IMR-90 (cell line): ENCODE measurements around the gene TMEM269. TPM values are rescaled to one million over a fixed set of nuclear protein-coding genes. Genes with fewer than 3 reads are reported as not detected.

Experiments used
- ATAC-seq: fragments of 200-7000 bp; cut with Tn5 transposase; 2 replicates; pipeline ENCODE4 v1.9.1; 2020; ENCODE audit warnings: low read depth, mild to moderate bottlenecking, moderate library complexity
- BruUV-seq: library from RNA; stranded (reverse); fragments of 400-500 nt; replicated peaks from 2 replicates; lab custom pipeline; 2021; lab: Mats Ljungman, UMichigan
- CTCF ChIA-PET: fragments of 300-600 bp; formaldehyde crosslinking; extraction: SDS; loops from one replicate; lab custom pipeline; 2021; ENCODE audit warnings: antibody characterized with exemption; lab: Yijun Ruan, JAX
- POLR2A ChIA-PET: fragments of 300-600 bp; sonication (Branson Sonifier 250); formaldehyde crosslinking; loops from one replicate; lab custom pipeline; 2022; ENCODE audit warnings: antibody characterized with exemption; ENCODE audit not compliant: unreplicated experiment; lab: Charles Lee
- DNase-seq: peaks from one replicate; pipeline ENCODE4 v3.0.0; 2013
- H2AFZ ChIP-seq: replicated peaks from 2 replicates; pipeline ENCODE3; 2013; ENCODE audit warnings: low read length, mild to moderate bottlenecking; ENCODE audit not compliant: poor library complexity
- H2AK5ac ChIP-seq: 2 replicates; pipeline ENCODE4 v1.6.1; 2013; ENCODE audit warnings: low read depth, low read length, inconsistent platforms
- H2AK9ac ChIP-seq: replicated peaks from 2 replicates; pipeline ENCODE3; 2013; ENCODE audit warnings: mild to moderate bottlenecking, low read depth, low read length, moderate library complexity; ENCODE audit not compliant: poor library complexity
- H2BK120ac ChIP-seq: 2 replicates; pipeline ENCODE4 v1.6.1; 2013; ENCODE audit warnings: low read depth, low read length, inconsistent platforms
- H2BK15ac ChIP-seq: 3 replicates; pipeline ENCODE4 v1.6.1; 2013; ENCODE audit warnings: low read depth, low read length, inconsistent platforms
- H2BK20ac ChIP-seq: 2 replicates; pipeline ENCODE4 v1.6.1; 2013; ENCODE audit warnings: low read depth, mild to moderate bottlenecking, inconsistent platforms, low read length, moderate library complexity
- H2BK5ac ChIP-seq: 2 replicates; pipeline ENCODE4 v1.6.1; 2013; ENCODE audit warnings: mild to moderate bottlenecking, low read depth, low read length, inconsistent platforms; ENCODE audit not compliant: poor library complexity, severe bottlenecking
- H3K14ac ChIP-seq: replicated peaks from 2 replicates; pipeline ENCODE4 v1.6.1; 2013; ENCODE audit warnings: low read depth, low read length, inconsistent platforms
- H3K18ac ChIP-seq: 2 replicates; pipeline ENCODE4 v1.6.1; 2013; ENCODE audit warnings: low read depth, low read length, control low read depth
- H3K23ac ChIP-seq: 2 replicates; pipeline ENCODE4 v1.6.1; 2013; ENCODE audit warnings: low read depth, low read length, inconsistent platforms
- H3K27ac ChIP-seq: 2 replicates; pipeline ENCODE4 v1.5.1; 2013; ENCODE audit warnings: mild to moderate bottlenecking, control low read depth, low read length; ENCODE audit not compliant: insufficient read depth
- H3K27me3 ChIP-seq: 2 replicates; pipeline ENCODE4 v1.6.1; 2013; ENCODE audit warnings: low read length; ENCODE audit not compliant: control insufficient read depth, insufficient read depth
- H3K36me3 ChIP-seq: 2 replicates; pipeline ENCODE4 v1.6.1; 2013; ENCODE audit warnings: low read length, mixed read lengths; ENCODE audit not compliant: control insufficient read depth, insufficient read depth
- H3K4ac ChIP-seq: 2 replicates; pipeline ENCODE4 v1.6.1; 2013; ENCODE audit warnings: low read depth, low read length, inconsistent platforms
- H3K4me1 ChIP-seq: 2 replicates; pipeline ENCODE4 v1.6.1; 2013; ENCODE audit warnings: low read length, mixed read lengths; ENCODE audit not compliant: control insufficient read depth, insufficient read depth
- H3K4me2 ChIP-seq: 2 replicates; pipeline ENCODE4 v1.6.1; 2013; ENCODE audit warnings: low read depth, mild to moderate bottlenecking, control low read depth, low read length, moderate library complexity
- H3K4me3 ChIP-seq: 2 replicates; pipeline ENCODE4 v1.5.1; 2013; ENCODE audit warnings: low read depth, mild to moderate bottlenecking, control low read depth, low read length, moderate library complexity; ENCODE audit not compliant: insufficient read depth
- H3K56ac ChIP-seq: 2 replicates; pipeline ENCODE4 v1.6.1; 2013; ENCODE audit warnings: low read length, inconsistent platforms; ENCODE audit not compliant: insufficient read depth; ENCODE audit errors: extremely low read depth
- H3K79me1 ChIP-seq, 2 experiments: 2 replicates each; pipeline ENCODE4 v1.6.1; 2013; ENCODE audit warnings: low read length in 2 of 2, inconsistent platforms in 1 of 2, low read depth in 1 of 2
- H3K9ac ChIP-seq: 2 replicates; pipeline ENCODE4 v1.6.1; 2013; ENCODE audit warnings: low read depth, low read length, control low read depth
- H3K9me1 ChIP-seq: 2 replicates; pipeline ENCODE4 v1.6.1; 2013; ENCODE audit warnings: low read length, inconsistent platforms; ENCODE audit not compliant: insufficient read depth
- H3K9me3 ChIP-seq: 2 replicates; pipeline ENCODE4 v1.6.1; 2013; ENCODE audit warnings: low read length; ENCODE audit not compliant: control insufficient read depth, insufficient read depth
- H4K20me1 ChIP-seq: 2 replicates; pipeline ENCODE4 v1.6.1; 2013; ENCODE audit warnings: low read length, inconsistent platforms; ENCODE audit not compliant: insufficient read depth
- H4K5ac ChIP-seq: 2 replicates; pipeline ENCODE4 v1.6.1; 2013; ENCODE audit warnings: mild to moderate bottlenecking, low read depth, low read length, control low read depth
- H4K8ac ChIP-seq, 2 experiments: 2 replicates each; pipeline ENCODE4 v1.6.1; 2013; ENCODE audit warnings: low read depth in 2 of 2, low read length in 2 of 2, control low read depth in 1 of 2, inconsistent platforms in 1 of 2
- H4K91ac ChIP-seq: 2 replicates; pipeline ENCODE4 v1.6.1; 2013; ENCODE audit warnings: low read depth, low read length, inconsistent platforms; ENCODE audit not compliant: insufficient read depth
- BHLHE40 ChIP-seq: fragments of 150-350 bp; IDR thresholded peaks from 2 replicates; pipeline ENCODE4 v1.6.1; 2016; ENCODE audit warnings: mild to moderate bottlenecking, low read depth, low read length
- CEBPB ChIP-seq: IDR thresholded peaks from 2 replicates; pipeline ENCODE4 v1.6.1; 2012; ENCODE audit warnings: low read depth, low read length, improper control_type of control experiment
- CHD1 ChIP-seq: IDR thresholded peaks from 2 replicates; pipeline ENCODE4 v1.6.1; 2012; ENCODE audit warnings: low read depth, low read length, improper control_type of control experiment
- ELK1 ChIP-seq: fragments of 150-350 bp; IDR thresholded peaks from 2 replicates; pipeline ENCODE4 v1.6.1; 2016; ENCODE audit warnings: low read depth, mild to moderate bottlenecking, low read length, moderate library complexity, borderline replicate concordance
- FOS ChIP-seq: fragments of 150-350 bp; IDR thresholded peaks from 2 replicates; pipeline ENCODE4 v1.6.1; 2016; ENCODE audit warnings: low read depth, low read length
- MAFK ChIP-seq: IDR thresholded peaks from 2 replicates; pipeline ENCODE4 v1.6.1; 2012; ENCODE audit warnings: low read depth, low read length, improper control_type of control experiment
- MAZ ChIP-seq: IDR thresholded peaks from 2 replicates; pipeline ENCODE4 v1.6.1; 2012; ENCODE audit warnings: low read depth, mild to moderate bottlenecking, low read length, improper control_type of control experiment, moderate library complexity, borderline replicate concordance
- MXI1 ChIP-seq: IDR thresholded peaks from 2 replicates; pipeline ENCODE4 v1.6.1; 2012; ENCODE audit warnings: low read depth, mild to moderate bottlenecking, low read length, moderate library complexity, borderline replicate concordance
- NFE2L2 ChIP-seq: fragments of 150-350 bp; IDR thresholded peaks from 2 replicates; pipeline ENCODE4 v1.6.1; 2016; ENCODE audit warnings: low read depth, mild to moderate bottlenecking, low read length
- POLR2A ChIP-seq: IDR thresholded peaks from 2 replicates; pipeline ENCODE4 v1.6.1; 2012; ENCODE audit warnings: mild to moderate bottlenecking, low read depth, low read length
- RAD21 ChIP-seq: IDR thresholded peaks from 2 replicates; pipeline ENCODE4 v1.6.1; 2012; ENCODE audit warnings: low read length, improper control_type of control experiment
- RCOR1 ChIP-seq: IDR thresholded peaks from 2 replicates; pipeline ENCODE4 v1.6.1; 2012; ENCODE audit warnings: mild to moderate bottlenecking, low read length, improper control_type of control experiment; ENCODE audit not compliant: insufficient replicate concordance
- RFX5 ChIP-seq: IDR thresholded peaks from 2 replicates; pipeline ENCODE4 v1.8.0; 2012; ENCODE audit warnings: low read depth, mild to moderate bottlenecking, low read length, moderate library complexity
- SMC3 ChIP-seq: fragments of 150-350 bp; IDR thresholded peaks from 2 replicates; pipeline ENCODE4 v1.6.1; 2016; ENCODE audit warnings: low read depth, mild to moderate bottlenecking, antibody characterized with exemption, low read length, moderate library complexity
- USF2 ChIP-seq: fragments of 150-350 bp; IDR thresholded peaks from 2 replicates; pipeline ENCODE4 v1.6.1; 2017; ENCODE audit warnings: mild to moderate bottlenecking, antibody characterized with exemption, low read length, low read depth
- WGBS, 2 experiments: methylation state at CpG; one replicate each; pipeline versions ENCODE4 v1.1.5 to v1.1.7; 2013; ENCODE audit warnings: missing lambda C conversion rate in 2 of 2; ENCODE audit not compliant: insufficient read length in 1 of 2; ENCODE audit errors: extremely low coverage in 2 of 2; 5-methylcytosine and 5-hydroxymethylcytosine counted together
- dilution Hi-C: fragments of 300-500 bp; cut with HindIII; formaldehyde crosslinking; loops from one replicate; pipeline ENCODE4 v1.14.3; 2018; ENCODE audit warnings: low sequenced_read_pairs; ENCODE audit not compliant: unreplicated experiment
- in situ Hi-C: fragments of 300-500 bp; cut with MboI; formaldehyde crosslinking; loops from 3 replicates; pipeline ENCODE4 v1.14.3; 2019; ENCODE audit warnings: low sequenced_read_pairs, inconsistent platforms, mixed read lengths
- intact Hi-C: fragments of 100-400 bp; cut with micrococcal nuclease; formaldehyde crosslinking; loops from 2 replicates; pipeline ENCODE4 v1.10.0; 2022
- polyA plus RNA-seq, 3 experiments: library from polyadenylated mRNA; depleted of rRNA; stranded (reverse); fragments of >200 nt; gene quantifications; 2 replicates each; pipeline ENCODE4 v1.2.3, GENCODE V29; 2012; ENCODE audit warnings: low replicate concordance in 1 of 3
- total RNA-seq: library from RNA; depleted of rRNA; stranded (reverse); fragments of >200 nt; gene quantifications from 2 replicates; pipeline ENCODE4 v1.2.3, GENCODE V29; 2012
- TF ChIP-seq, protein P1 (sequence below): conservative IDR thresholded peaks from 2 replicates; pipeline ENCODE4 v1.5.1; 2012; ENCODE audit warnings: mild to moderate bottlenecking, low read depth, low read length, improper control_type of control experiment

TMEM269 gene
- total and polyA plus RNA-seq, 2 of the 4 experiments (the other 2 are of a cell fraction), result not detected

- ATAC-seq, result no peak
- Histone ChIP-seq H2BK120ac (no peak overlapping the region), H3K27me3 (no peaks in the 10 kb centered on the region), H3K23ac (no peak overlapping the region), H2BK20ac (no peak overlapping the region), H3K79me1 (peaks cover 18 to 33% of the 10 kb centered on the region in 2 experiments), H2BK5ac (no peak overlapping the region), H4K20me1 (no peaks in the 10 kb centered on the region), H3K9me1 (peaks cover 15% of the 10 kb centered on the region), H3K4me1 (peaks cover 4% of the 10 kb centered on the region; the same call in 1 of the 2 replicates), H2AK9ac (no peak overlapping the region), H3K4me3 (no peak overlapping the region), H4K5ac (no peak overlapping the region), H3K9me3 (peaks cover 11% of the 10 kb centered on the region), H4K91ac (no peak overlapping the region), H3K56ac (no peak overlapping the region), H3K9ac (no peak overlapping the region), H3K4me2 (no peak overlapping the region), H2BK15ac (no peak overlapping the region), H3K14ac (no peak overlapping the region), H2AK5ac (no peak overlapping the region), H3K27ac (no peak overlapping the region), H3K18ac (no peak overlapping the region), H4K8ac (no peak overlapping the region), H3K36me3 (peaks cover 15% of the 10 kb centered on the region), H2AFZ (no peak overlapping the region), H3K4ac (no peak overlapping the region)
- POLR2A ChIA-PET, result no interaction called here
- dilution Hi-C loops, result no loop called here
- DNase-seq, result no peak
- 96% methylated on average over 5 of the region's 5 CpGs; no CpG with 5 or more reads in 1 of the 2 experiments for WGBS, 2 experiments
- no peak for TF ChIP-seq RAD21
- TF ChIP-seq NFE2L2, result no peak
- TF ChIP-seq MAFK, result no peak
- no peak for TF ChIP-seq MXI1
- TF ChIP-seq POLR2A, result no peak
- no peak for TF ChIP-seq RCOR1
- no peak for TF ChIP-seq USF2
- no peak for TF ChIP-seq CEBPB
- no peak for TF ChIP-seq CHD1
- TF ChIP-seq, protein P1, sequence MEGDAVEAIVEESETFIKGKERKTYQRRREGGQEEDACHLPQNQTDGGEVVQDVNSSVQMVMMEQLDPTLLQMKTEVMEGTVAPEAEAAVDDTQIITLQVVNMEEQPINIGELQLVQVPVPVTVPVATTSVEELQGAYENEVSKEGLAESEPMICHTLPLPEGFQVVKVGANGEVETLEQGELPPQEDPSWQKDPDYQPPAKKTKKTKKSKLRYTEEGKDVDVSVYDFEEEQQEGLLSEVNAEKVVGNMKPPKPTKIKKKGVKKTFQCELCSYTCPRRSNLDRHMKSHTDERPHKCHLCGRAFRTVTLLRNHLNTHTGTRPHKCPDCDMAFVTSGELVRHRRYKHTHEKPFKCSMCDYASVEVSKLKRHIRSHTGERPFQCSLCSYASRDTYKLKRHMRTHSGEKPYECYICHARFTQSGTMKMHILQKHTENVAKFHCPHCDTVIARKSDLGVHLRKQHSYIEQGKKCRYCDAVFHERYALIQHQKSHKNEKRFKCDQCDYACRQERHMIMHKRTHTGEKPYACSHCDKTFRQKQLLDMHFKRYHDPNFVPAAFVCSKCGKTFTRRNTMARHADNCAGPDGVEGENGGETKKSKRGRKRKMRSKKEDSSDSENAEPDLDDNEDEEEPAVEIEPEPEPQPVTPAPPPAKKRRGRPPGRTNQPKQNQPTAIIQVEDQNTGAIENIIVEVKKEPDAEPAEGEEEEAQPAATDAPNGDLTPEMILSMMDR, result no peak
- no peak for TF ChIP-seq MAZ
- no peak for TF ChIP-seq FOS
- TF ChIP-seq RFX5, result no peak
- no peak for TF ChIP-seq BHLHE40
- TF ChIP-seq ELK1, result no peak
- no peak for TF ChIP-seq SMC3
- CTCF ChIA-PET, result interaction anchor here (0.6 kb wide), 1 partner anchor 1764 kb away, joined by 3 read pairs; no protein-coding TSS in a partner anchor
- intact Hi-C loops, result loop anchor here (10.0 kb wide), 1 partner anchor 165 kb away; the partner anchor contains the start of gene YBX1
- in situ Hi-C loops, result no loop called here
- BruUV-seq, result no TSS peak
Measured at GRCh38 chr1:42849944-42850343, 65.2 kb downstream of the TMEM269 start.
